Vagina (tissue), 2 donors: ENCODE measurements around the gene EPM2AIP1. TPM values are rescaled to one million over a fixed set of nuclear protein-coding genes. Genes with fewer than 3 reads are reported as not detected.

ENCODE experiments used
- DNase-seq, 2 donors: peaks; one replicate each; pipeline ENCODE4 v3.0.0-alpha.2; 2017; ENCODE audit errors: extremely low spot score in 2 of 2
- H3K27ac ChIP-seq: fragments of 200-600 bp; sonication (generic); one replicate; pipeline ENCODE4 v1.5.1; 2019
- H3K27me3 ChIP-seq: fragments of 200-600 bp; sonication (generic); one replicate; pipeline ENCODE4 v1.5.1; 2019
- H3K36me3 ChIP-seq, 2 donors: fragments of 200-600 bp; sonication (generic); one replicate each; pipeline ENCODE4 v1.5.1; 2017 to 2019
- H3K4me1 ChIP-seq: fragments of 200-600 bp; sonication (generic); one replicate; pipeline ENCODE4 v1.5.1; 2019
- H3K4me3 ChIP-seq, 2 donors: fragments of 200-600 bp; sonication (generic); 1 replicate in 1 of 2; 2 replicates in 1 of 2; pipeline ENCODE4 v1.5.1; 2016 to 2019
- H3K9me3 ChIP-seq: fragments of 200-600 bp; sonication (generic); one replicate; pipeline ENCODE4 v1.5.1; 2019
- CTCF ChIP-seq, 3 experiments: fragments of 450-650 bp in 2 of 3; fragments of 200-600 bp in 1 of 3; sonication (generic) in 1 of 3; IDR thresholded peaks; one replicate each; pipeline ENCODE4 v1.5.1; 2017 to 2019; ENCODE audit warnings: antibody characterized with exemption in 3 of 3, mild to moderate bottlenecking in 2 of 3, moderate library complexity in 2 of 3
- POLR2A ChIP-seq, 2 donors: fragments of 450-650 bp; IDR thresholded peaks; one replicate each; pipeline ENCODE4 v1.6.1; 2017; ENCODE audit warnings: antibody characterized with exemption in 2 of 2, mild to moderate bottlenecking in 2 of 2, moderate library complexity in 2 of 2
- POLR2AphosphoS5 ChIP-seq, 2 donors: sonication (generic); formaldehyde crosslinking; IDR thresholded peaks; one replicate each; pipeline ENCODE4 v1.9.0; 2017; ENCODE audit warnings: antibody characterized with exemption in 2 of 2, mild to moderate bottlenecking in 2 of 2, low read depth in 1 of 2; ENCODE audit not compliant: insufficient read depth in 1 of 2
- intact Hi-C: fragments of 100-400 bp; cut with DNase I; formaldehyde crosslinking; loops from one replicate; pipeline ENCODE4 v1.15.1; 2023
- total RNA-seq: library from RNA; depleted of rRNA; stranded (reverse); fragments of >200 nt; gene quantifications from one replicate; pipeline ENCODE4 v1.2.3, GENCODE V29; 2016

EPM2AIP1 gene
- total RNA-seq, 1 donor from 2014 or later, result 10.8 TPM

GRCh38 chr3:37029516-37030163 is 36.7 kb upstream of the EPM2AIP1 start:
- Histone ChIP-seq H3K4me1 (peaks cover 15% of the 10 kb centered on the region), H3K4me3 (no peak overlapping the region), H3K27ac (peak overlapping the region; percentile 16), H3K36me3 (peaks cover 0 to 37% of the 10 kb centered on the region in 2 donors), H3K27me3 (no peaks in the 10 kb centered on the region), H3K9me3 (no peaks in the 10 kb centered on the region)
- no peak for DNase-seq
- intact Hi-C loops, result loop anchor here (10.0 kb wide), 1 partner anchor 185 kb away; no protein-coding TSS in a partner anchor
- TF ChIP-seq POLR2A (IDR thresholded peaks at IDR 0.05) (no peak), POLR2AphosphoS5 (IDR thresholded peaks at IDR 0.05; ENCODE audit: insufficient read depth in 1 of 2, low read depth in 1 of 2) (no peak), CTCF (IDR thresholded peaks at IDR 0.05) (no peak)

- DNase-seq, result no peak
- Histone ChIP-seq H3K27ac (no peak overlapping the region), H3K36me3 (peaks cover 0 to 37% of the 10 kb centered on the region in 2 donors), H3K4me3 (no peak overlapping the region), H3K27me3 (no peaks in the 10 kb centered on the region), H3K4me1 (peaks cover 15% of the 10 kb centered on the region), H3K9me3 (no peaks in the 10 kb centered on the region)
- TF ChIP-seq POLR2A (IDR thresholded peaks at IDR 0.05), result no peak
- no peak for TF ChIP-seq POLR2AphosphoS5 (IDR thresholded peaks at IDR 0.05; ENCODE audit: insufficient read depth in 1 of 2, low read depth in 1 of 2)
- TF ChIP-seq CTCF (IDR thresholded peaks at IDR 0.05), result no peak
- intact Hi-C loops, result loop anchor here (10.0 kb wide), 1 partner anchor 186 kb away; no protein-coding TSS in a partner anchor
Observed at GRCh38 chr3:37029111-37029510, 36.2 kb upstream of the EPM2AIP1 start.

- no peak for TF ChIP-seq CTCF (IDR thresholded peaks at IDR 0.05)
- TF ChIP-seq POLR2A (IDR thresholded peaks at IDR 0.05), result no peak
- no peak for TF ChIP-seq POLR2AphosphoS5 (IDR thresholded peaks at IDR 0.05; ENCODE audit: insufficient read depth in 1 of 2, low read depth in 1 of 2)
- Histone ChIP-seq H3K27me3 (no peaks in the 10 kb centered on the region), H3K4me3 (no peak overlapping the region), H3K27ac (no peak overlapping the region), H3K9me3 (no peaks in the 10 kb centered on the region), H3K36me3 (peaks cover 0 to 37% of the 10 kb centered on the region in 2 donors), H3K4me1 (peaks cover 15% of the 10 kb centered on the region)
- no peak for DNase-seq
- intact Hi-C loops, result loop anchor here (10.0 kb wide), 1 partner anchor 186 kb away; no protein-coding TSS in a partner anchor
Observed at GRCh38 chr3:37028329-37028728, 35.4 kb upstream of the EPM2AIP1 start.

- intact Hi-C loops, result loop anchor here (10.0 kb wide), 1 partner anchor 188 kb away; no protein-coding TSS in a partner anchor
- peaks cover 0 to 47% of the 10 kb centered on the region in 2 donors for H3K36me3 ChIP-seq
- DNase-seq, result no peak
Observed at GRCh38 chr3:37026851-37027250, 33.9 kb upstream of the EPM2AIP1 start.

More at GRCh38 chr3:37026851-37027250, 33.9 kb upstream of the EPM2AIP1 start:
- H3K27ac ChIP-seq, result no peak overlapping the region
- H3K27me3 ChIP-seq, result no peaks in the 10 kb centered on the region
- no peaks in the 10 kb centered on the region for H3K9me3 ChIP-seq
- no peak for TF ChIP-seq POLR2AphosphoS5 (IDR thresholded peaks at IDR 0.05; ENCODE audit: insufficient read depth in 1 of 2, low read depth in 1 of 2)
- no peak for TF ChIP-seq CTCF (IDR thresholded peaks at IDR 0.05)
- TF ChIP-seq POLR2A (IDR thresholded peaks at IDR 0.05), result no peak
- H3K4me3 ChIP-seq, result no peak overlapping the region
- peaks cover 15% of the 10 kb centered on the region for H3K4me1 ChIP-seq
